Measurements from ENCODE around the gene CR1.

GRCh38 chr1:207606362-207606755 is 110.4 kb downstream of the CR1 start:
- TF ChIP-seq CTCF (conservative IDR thresholded peaks at IDR 0.05; ENCODE audit: low read length) (no peak), EZH2phosphoT487 (IDR thresholded peaks at IDR 0.05; ENCODE audit: borderline replicate concordance, low read depth, low read length) (no peak)

All from OCI-LY7 (cell line).